ENCODE results near the gene MGAT4C.

Gene MGAT4C

GRCh38 chr12:85985996-85986395 is 270.2 kb downstream of the MGAT4C start:
- H3K4me3 ChIP-seq (ENCODE audit: low read depth, low read length): no peak overlapping the region

GRCh38 chr12:85983601-85984000 is 272.6 kb downstream of the MGAT4C start:
- no peaks in the 10 kb centered on the region for H3K4me1 ChIP-seq (ENCODE audit: control insufficient read depth, insufficient read depth, low read length)
- H3K27me3 ChIP-seq (ENCODE audit: control insufficient read depth, insufficient read depth, low read length): no peaks in the 10 kb centered on the region
- H3K36me3 ChIP-seq (ENCODE audit: control insufficient read depth, insufficient read depth, low read length): no peaks in the 10 kb centered on the region
- no peaks in the 10 kb centered on the region for H3K9me3 ChIP-seq (ENCODE audit: control insufficient read depth, insufficient read depth, low read depth, low read length)
- H3K4me3 ChIP-seq (ENCODE audit: low read depth, low read length): no peak overlapping the region
- no peak overlapping the region for H3K9ac ChIP-seq (ENCODE audit: low read length)
- no peak overlapping the region for H3K27ac ChIP-seq (ENCODE audit: low read depth, low read length)

More at GRCh38 chr12:85985996-85986395, 270.2 kb downstream of the MGAT4C start:
- H3K9me3 ChIP-seq (ENCODE audit: control insufficient read depth, insufficient read depth, low read depth, low read length): no peaks in the 10 kb centered on the region; the same call in 1 of the 2 replicates
- H3K27ac ChIP-seq (ENCODE audit: low read depth, low read length): no peak overlapping the region
- H3K4me1 ChIP-seq (ENCODE audit: control insufficient read depth, insufficient read depth, low read length): no peaks in the 10 kb centered on the region
- H3K9ac ChIP-seq (ENCODE audit: low read length): no peak overlapping the region
- no peaks in the 10 kb centered on the region for H3K36me3 ChIP-seq (ENCODE audit: control insufficient read depth, insufficient read depth, low read length)
- H3K27me3 ChIP-seq (ENCODE audit: control insufficient read depth, insufficient read depth, low read length): no peaks in the 10 kb centered on the region

DNA sequence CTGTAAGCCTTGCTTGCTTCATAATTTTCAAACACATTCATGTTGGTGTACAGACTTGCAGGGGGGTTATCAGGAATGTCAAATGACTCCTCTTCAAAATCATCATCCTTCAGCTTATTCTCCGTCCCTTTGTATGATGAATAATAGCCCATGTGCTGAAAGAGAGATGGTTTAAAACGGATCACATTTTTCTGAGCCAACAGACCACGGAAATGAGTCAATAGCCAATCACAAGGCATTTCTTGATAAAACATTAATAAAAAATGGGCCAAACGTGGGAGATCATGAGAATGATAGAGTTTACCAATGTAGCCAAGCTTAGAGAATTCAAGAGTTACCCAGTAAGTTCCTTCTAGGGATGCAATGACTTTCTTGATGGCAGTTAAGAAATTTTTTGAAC is 276.6 kb downstream of the MGAT4C start:
- H3K27me3 ChIP-seq (ENCODE audit: control insufficient read depth, insufficient read depth, low read length): no peaks in the 10 kb centered on the region
- H3K27ac ChIP-seq (ENCODE audit: low read depth, low read length): no peak overlapping the region
- H3K4me1 ChIP-seq (ENCODE audit: control insufficient read depth, insufficient read depth, low read length): no peaks in the 10 kb centered on the region
- H3K9me3 ChIP-seq (ENCODE audit: control insufficient read depth, insufficient read depth, low read depth, low read length): no peaks in the 10 kb centered on the region
- H3K36me3 ChIP-seq (ENCODE audit: control insufficient read depth, insufficient read depth, low read length): no peaks in the 10 kb centered on the region
- H3K4me3 ChIP-seq (ENCODE audit: low read depth, low read length): no peak overlapping the region
- no peak overlapping the region for H3K9ac ChIP-seq (ENCODE audit: low read length)

GRCh38 chr12:85975716-85976115 is 280.5 kb downstream of the MGAT4C start:
- Histone ChIP-seq H3K9me3 (ENCODE audit: control insufficient read depth, insufficient read depth, low read depth, low read length) (no peaks in the 10 kb centered on the region), H3K27ac (ENCODE audit: low read depth, low read length) (no peak overlapping the region), H3K4me3 (ENCODE audit: low read depth, low read length) (no peak overlapping the region), H3K9ac (ENCODE audit: low read length) (no peak overlapping the region), H3K27me3 (ENCODE audit: control insufficient read depth, insufficient read depth, low read length) (no peaks in the 10 kb centered on the region), H3K36me3 (ENCODE audit: control insufficient read depth, insufficient read depth, low read length) (no peaks in the 10 kb centered on the region), H3K4me1 (ENCODE audit: control insufficient read depth, insufficient read depth, low read length) (peaks cover 5% of the 10 kb centered on the region; the same call in 1 of the 2 replicates)

- Histone ChIP-seq H3K36me3 (ENCODE audit: control insufficient read depth, insufficient read depth, low read length) (no peaks in the 10 kb centered on the region), H3K4me3 (ENCODE audit: low read depth, low read length) (no peak overlapping the region), H3K27ac (ENCODE audit: low read depth, low read length) (no peak overlapping the region), H3K4me1 (ENCODE audit: control insufficient read depth, insufficient read depth, low read length) (peaks cover 5% of the 10 kb centered on the region; the same call in 1 of the 2 replicates), H3K9me3 (ENCODE audit: control insufficient read depth, insufficient read depth, low read depth, low read length) (no peaks in the 10 kb centered on the region), H3K9ac (ENCODE audit: low read length) (no peak overlapping the region), H3K27me3 (ENCODE audit: control insufficient read depth, insufficient read depth, low read length) (no peaks in the 10 kb centered on the region)
These were observed 284.4 kb downstream of the MGAT4C start for GRCh38 chr12:85971800-85972199.

- no peaks in the 10 kb centered on the region for H3K27me3 ChIP-seq (ENCODE audit: control insufficient read depth, insufficient read depth, low read length)
- H3K9ac ChIP-seq (ENCODE audit: low read length): no peak overlapping the region
- peaks cover 5% of the 10 kb centered on the region; the same call in 1 of the 2 replicates for H3K4me1 ChIP-seq (ENCODE audit: control insufficient read depth, insufficient read depth, low read length)
- H3K9me3 ChIP-seq (ENCODE audit: control insufficient read depth, insufficient read depth, low read depth, low read length): no peaks in the 10 kb centered on the region
- H3K4me3 ChIP-seq (ENCODE audit: low read depth, low read length): no peak overlapping the region
- no peak overlapping the region for H3K27ac ChIP-seq (ENCODE audit: low read depth, low read length)
- no peaks in the 10 kb centered on the region for H3K36me3 ChIP-seq (ENCODE audit: control insufficient read depth, insufficient read depth, low read length)
These were observed 287.6 kb downstream of the MGAT4C start for GRCh38 chr12:85968606-85969005.

- Histone ChIP-seq H3K27ac (ENCODE audit: low read depth, low read length) (no peak overlapping the region), H3K9me3 (ENCODE audit: control insufficient read depth, insufficient read depth, low read depth, low read length) (no peaks in the 10 kb centered on the region), H3K9ac (ENCODE audit: low read length) (no peak overlapping the region), H3K4me1 (ENCODE audit: control insufficient read depth, insufficient read depth, low read length) (no peaks in the 10 kb centered on the region), H3K27me3 (ENCODE audit: control insufficient read depth, insufficient read depth, low read length) (no peaks in the 10 kb centered on the region), H3K4me3 (ENCODE audit: low read depth, low read length) (no peak overlapping the region), H3K36me3 (ENCODE audit: control insufficient read depth, insufficient read depth, low read length) (no peaks in the 10 kb centered on the region)
These were observed 292.9 kb downstream of the MGAT4C start for GRCh38 chr12:85963326-85963725.

DNA sequence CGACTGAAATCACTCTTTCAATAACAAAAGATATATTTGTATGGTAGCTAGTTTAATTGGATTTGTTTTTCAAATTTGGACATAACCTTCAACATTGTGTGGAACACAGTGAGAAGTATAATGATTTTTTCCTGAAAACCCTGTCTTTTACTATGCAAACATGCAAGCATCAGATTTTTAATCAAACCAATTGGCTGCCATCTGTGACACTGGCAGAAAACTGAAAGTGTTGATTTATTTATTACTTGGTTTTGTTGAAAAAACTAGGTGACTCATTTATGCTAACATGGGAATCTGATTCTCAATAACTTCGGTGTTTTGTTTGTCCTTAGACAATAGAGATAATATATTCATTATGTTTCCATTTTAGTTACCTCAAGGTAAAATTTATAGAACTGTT is 300.1 kb downstream of the MGAT4C start:
- Histone ChIP-seq H3K27ac (ENCODE audit: low read depth, low read length) (peak overlapping the region; percentile 40; the same call in 1 of the 2 replicates), H3K9me3 (ENCODE audit: control insufficient read depth, insufficient read depth, low read depth, low read length) (no peaks in the 10 kb centered on the region), H3K27me3 (ENCODE audit: control insufficient read depth, insufficient read depth, low read length) (no peaks in the 10 kb centered on the region), H3K4me3 (ENCODE audit: low read depth, low read length) (no peak overlapping the region), H3K9ac (ENCODE audit: low read length) (no peak overlapping the region), H3K4me1 (ENCODE audit: control insufficient read depth, insufficient read depth, low read length) (peaks cover 18% of the 10 kb centered on the region), H3K36me3 (ENCODE audit: control insufficient read depth, insufficient read depth, low read length) (no peaks in the 10 kb centered on the region)

GRCh38 chr12:85955127-85955526 is 301.1 kb downstream of the MGAT4C start:
- Histone ChIP-seq H3K27me3 (ENCODE audit: control insufficient read depth, insufficient read depth, low read length) (no peaks in the 10 kb centered on the region), H3K9ac (ENCODE audit: low read length) (no peak overlapping the region), H3K27ac (ENCODE audit: low read depth, low read length) (no peak overlapping the region), H3K4me3 (ENCODE audit: low read depth, low read length) (no peak overlapping the region), H3K9me3 (ENCODE audit: control insufficient read depth, insufficient read depth, low read depth, low read length) (no peaks in the 10 kb centered on the region), H3K4me1 (ENCODE audit: control insufficient read depth, insufficient read depth, low read length) (peaks cover 27% of the 10 kb centered on the region), H3K36me3 (ENCODE audit: control insufficient read depth, insufficient read depth, low read length) (no peaks in the 10 kb centered on the region)

DNA sequence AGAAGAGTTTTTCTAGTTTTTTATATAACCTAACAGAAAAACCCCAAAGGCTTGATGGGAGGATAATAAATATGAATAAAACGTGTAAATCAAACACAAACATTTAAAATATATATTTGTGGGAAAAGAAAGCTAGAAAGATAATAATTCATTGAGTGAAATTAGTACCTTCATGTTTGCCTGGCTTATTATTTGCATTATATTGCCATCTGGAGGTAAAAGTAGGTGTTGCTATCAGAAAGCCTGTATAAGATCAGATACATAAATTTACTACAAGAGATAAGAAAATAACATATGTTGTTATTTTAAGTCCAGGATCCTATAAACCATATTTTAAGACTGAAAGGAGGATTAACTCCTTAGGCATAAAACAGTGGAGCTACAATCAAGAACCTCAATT is 304.4 kb downstream of the MGAT4C start:
- Histone ChIP-seq H3K36me3 (ENCODE audit: control insufficient read depth, insufficient read depth, low read length) (no peaks in the 10 kb centered on the region), H3K27me3 (ENCODE audit: control insufficient read depth, insufficient read depth, low read length) (no peaks in the 10 kb centered on the region), H3K4me1 (ENCODE audit: control insufficient read depth, insufficient read depth, low read length) (peaks cover 56% of the 10 kb centered on the region), H3K9me3 (ENCODE audit: control insufficient read depth, insufficient read depth, low read depth, low read length) (no peaks in the 10 kb centered on the region), H3K4me3 (ENCODE audit: low read depth, low read length) (no peak overlapping the region), H3K27ac (ENCODE audit: low read depth, low read length) (peak overlapping the region; percentile 93; the same call in 1 of the 2 replicates), H3K9ac (ENCODE audit: low read length) (no peak overlapping the region)

- Histone ChIP-seq H3K9ac (ENCODE audit: low read length) (peak overlapping the region; percentile 87), H3K4me3 (ENCODE audit: low read depth, low read length) (peak overlapping the region; percentile 33), H3K9me3 (ENCODE audit: control insufficient read depth, insufficient read depth, low read depth, low read length) (peaks cover 11% of the 10 kb centered on the region), H3K27ac (ENCODE audit: low read depth, low read length) (peak overlapping the region; percentile 93), H3K27me3 (ENCODE audit: control insufficient read depth, insufficient read depth, low read length) (no peaks in the 10 kb centered on the region), H3K36me3 (ENCODE audit: control insufficient read depth, insufficient read depth, low read length) (peaks cover 3% of the 10 kb centered on the region; the same call in 1 of the 2 replicates), H3K4me1 (ENCODE audit: control insufficient read depth, insufficient read depth, low read length) (peaks cover 56% of the 10 kb centered on the region)
These were observed 306.9 kb downstream of the MGAT4C start for GRCh38 chr12:85949253-85949652.

GRCh38 chr12:85948340-85948739 is 307.9 kb downstream of the MGAT4C start:
- H3K27ac ChIP-seq (ENCODE audit: low read depth, low read length): peak overlapping the region; percentile 93
- peaks cover 3% of the 10 kb centered on the region; the same call in 1 of the 2 replicates for H3K36me3 ChIP-seq (ENCODE audit: control insufficient read depth, insufficient read depth, low read length)
- H3K4me1 ChIP-seq (ENCODE audit: control insufficient read depth, insufficient read depth, low read length): peaks cover 50% of the 10 kb centered on the region
- H3K4me3 ChIP-seq (ENCODE audit: low read depth, low read length): no peak overlapping the region
- peaks cover 11% of the 10 kb centered on the region for H3K9me3 ChIP-seq (ENCODE audit: control insufficient read depth, insufficient read depth, low read depth, low read length)
- no peaks in the 10 kb centered on the region for H3K27me3 ChIP-seq (ENCODE audit: control insufficient read depth, insufficient read depth, low read length)
- peak overlapping the region; percentile 87 for H3K9ac ChIP-seq (ENCODE audit: low read length)

Data from HUES6 (cell line).